GM21526 (cell line): ENCODE measurements around the gene PSME1.

Source experiments
- ATAC-seq: cut with Tn5 transposase; IDR thresholded peaks from one replicate; pipeline ENCODE4 v1.9.1; 2021; ENCODE audit warnings: moderate library complexity; ENCODE audit not compliant: unreplicated experiment, low FRiP score

The PSME1 gene

GRCh38 chr14:24145690-24146452 is 9.9 kb downstream of the PSME1 start:
- ATAC-seq: no peak

GRCh38 chr14:24146453-24146977 is 10.5 kb downstream of the PSME1 start, which contains the start of gene PSME2:
Gene PSME2 (minus strand): TSS chr14:24146610. CDS start chr14:24146581, 29 bp downstream.
- peak; percentile 44 for ATAC-seq

GRCh38 chr14:24146978-24147760 is 11.2 kb downstream of the PSME1 start, which contains the start of gene RNF31:
Gene RNF31 (plus strand): TSS chr14:24147498. CDS start chr14:24147699, 201 bp downstream.
- peak; percentile 65 for ATAC-seq

- ATAC-seq: no peak
Observed at GRCh38 chr14:24147761-24148428, 11.9 kb downstream of the PSME1 start.

- ATAC-seq: no peak
Observed at GRCh38 chr14:24149302-24149969, 13.4 kb downstream of the PSME1 start.

- no peak for ATAC-seq
Observed at GRCh38 chr14:24150061-24150460, 14.1 kb downstream of the PSME1 start.

GRCh38 chr14:24150567-24150966 is 14.6 kb downstream of the PSME1 start:
- no peak for ATAC-seq

- no peak for ATAC-seq
Observed at GRCh38 chr14:24150993-24151392, 15.0 kb downstream of the PSME1 start.

- ATAC-seq: no peak
Observed at GRCh38 chr14:24151404-24152080, 15.5 kb downstream of the PSME1 start.

- no peak for ATAC-seq
Observed at GRCh38 chr14:24155100-24155499, 19.1 kb downstream of the PSME1 start.

GRCh38 chr14:24156840-24157239 is 20.8 kb downstream of the PSME1 start:
- ATAC-seq: no peak

GRCh38 chr14:24157331-24157730 is 21.3 kb downstream of the PSME1 start:
- ATAC-seq: no peak

- no peak for ATAC-seq
Observed at GRCh38 chr14:24159777-24160498, 23.9 kb downstream of the PSME1 start.

- no peak for ATAC-seq
Observed at GRCh38 chr14:24160499-24160849, 24.5 kb downstream of the PSME1 start.

- peak; percentile 61 for ATAC-seq
Observed at GRCh38 chr14:24160850-24161804, 25.1 kb downstream of the PSME1 start, which contains the start of gene IRF9. Gene IRF9 (plus strand): TSS chr14:24161265. CDS start chr14:24162145, 880 bp downstream.

- ATAC-seq: no peak
Observed at GRCh38 chr14:24162093-24162492, 26.1 kb downstream of the PSME1 start.

- no peak for ATAC-seq
Observed at GRCh38 chr14:24164518-24164991, 28.6 kb downstream of the PSME1 start.

GRCh38 chr14:24165785-24166184 is 29.8 kb downstream of the PSME1 start:
- no peak for ATAC-seq
